Lower leg skin (tissue), 4 donors: ENCODE results near the gene CENATAC. TPM values are rescaled to one million over a fixed set of nuclear protein-coding genes. Genes with fewer than 3 reads are reported as not detected.
A peak's percentile ranks its signal among the peaks of the same experiment; 100 is the strongest.
"Not testable (repeated sequence)": the region's sequence is repeated elsewhere in the genome, so short reads cannot be mapped to it uniquely, and the experiment has no call there.

Experiments used
- DNase-seq, 2 donors: peaks; one replicate each; pipeline ENCODE4 v3.0.0-alpha.2; 2019; ENCODE audit warnings: low spot score in 2 of 2
- H3K4me3 ChIP-seq: fragments of 200-600 bp; sonication (generic); 2 replicates; pipeline ENCODE4 v1.5.1; 2017; ENCODE audit warnings: mild to moderate bottlenecking, low read depth; ENCODE audit not compliant: poor library complexity, severe bottlenecking
- CTCF ChIP-seq, 3 donors: fragments of 450-650 bp; IDR thresholded peaks; one replicate each; pipeline ENCODE4 v1.5.1; 2016; ENCODE audit warnings: antibody characterized with exemption in 3 of 3, mild to moderate bottlenecking in 3 of 3, moderate library complexity in 2 of 3
- POLR2A ChIP-seq, 2 donors: fragments of 450-650 bp; IDR thresholded peaks; one replicate each; pipeline ENCODE4 v1.6.1; 2016 to 2017; ENCODE audit warnings: antibody characterized with exemption in 2 of 2, mild to moderate bottlenecking in 1 of 2, moderate library complexity in 1 of 2
- WGBS, 2 donors: methylation state at CpG; one replicate each; pipeline ENCODE4 v1.1.5; 2018; 5-methylcytosine and 5-hydroxymethylcytosine counted together
- intact Hi-C: fragments of 100-400 bp; cut with DNase I; formaldehyde crosslinking; loops from one replicate; pipeline ENCODE4 v1.15.0; 2023; ENCODE audit warnings: low total_unique reads
- total RNA-seq, 4 donors: library from RNA; depleted of rRNA; stranded (reverse); fragments of >200 nt; gene quantifications; one replicate each; pipeline ENCODE4 v1.1.0, GENCODE V29; 2016

Gene CENATAC
- total RNA-seq, result 10 to 100 TPM; 21.2 to 66.8 (median 39.9) TPM

- H3K4me3 ChIP-seq, result peak within 1 kb of the TSS; percentile 76
- WGBS, 2 donors, result 0 to 1% methylated on average over 25 to 50 of the region's 54 CpGs
- TF ChIP-seq CTCF (IDR thresholded peaks at IDR 0.05) (no peak), POLR2A (IDR thresholded peaks at IDR 0.05) (no peak)
- intact Hi-C loops, result no loop called here
- DNase-seq, result peak; percentile 92 to 99
Observed at GRCh38 chr11:118997627-118998387, at the start of gene CENATAC. Gene CENATAC, plus strand, starts transcription at chr11:118998138. Its CDS starts 60 bp downstream, at chr11:118998198.

- WGBS, 2 donors, result 43 to 51% methylated on average over 6 of the region's 6 CpGs
- intact Hi-C loops, result loop anchor here (5.0 kb wide), 1 partner anchor 51 kb away; no protein-coding TSS in a partner anchor
- DNase-seq, result no peak
- no peak for TF ChIP-seq POLR2A (IDR thresholded peaks at IDR 0.05)
- no peak for TF ChIP-seq CTCF (IDR thresholded peaks at IDR 0.05)
- no peak overlapping the region for H3K4me3 ChIP-seq
Observed at GRCh38 chr11:118953265-118953664, 44.7 kb upstream of the CENATAC start.

GRCh38 chr11:118953976-118954375 lies 44.0 kb upstream of the CENATAC start:
- WGBS, 2 donors, result 54 to 70% methylated on average over 6 of the region's 6 CpGs
- not testable (repeated sequence) for DNase-seq, H3K4me3 ChIP-seq
- intact Hi-C loops, result loop anchor here (5.0 kb wide), 1 partner anchor 52 kb away; no protein-coding TSS in a partner anchor

GRCh38 chr11:118956094-118956846 lies 41.7 kb upstream of the CENATAC start, which contains the start of gene UPK2:
Gene UPK2, plus strand, starts transcription at chr11:118956298. Its CDS starts 53 bp downstream, at chr11:118956351.
- H3K4me3 ChIP-seq, result no peak within 1 kb of the TSS
- 6% methylated on average over 7 of the region's 7 CpGs; no CpG with 5 or more reads in 1 of the 2 donors for WGBS, 2 donors
- intact Hi-C loops, result loop anchor here (5.0 kb wide), 1 partner anchor 264 kb away; no protein-coding TSS in a partner anchor
- TF ChIP-seq POLR2A (IDR thresholded peaks at IDR 0.05), result no peak
- TF ChIP-seq CTCF (IDR thresholded peaks at IDR 0.05), result peak in 2 of 3 donors; percentile 63 to 93
- peak; percentile 80 to 97 for DNase-seq

GRCh38 chr11:118956847-118957469 lies 41.0 kb upstream of the CENATAC start:
- WGBS, 2 donors, result 43 to 46% methylated on average over 14 of the region's 14 CpGs
- intact Hi-C loops, result loop anchor here (5.0 kb wide), 1 partner anchor 265 kb away; no protein-coding TSS in a partner anchor
- H3K4me3 ChIP-seq, result no peak overlapping the region
- no peak for DNase-seq
- TF ChIP-seq POLR2A (IDR thresholded peaks at IDR 0.05) (no peak), CTCF (IDR thresholded peaks at IDR 0.05) (no peak)
